K562 (cell line): ENCODE measurements around the gene SMARCA4. TPM values are rescaled to one million over a fixed set of nuclear protein-coding genes. Genes with fewer than 3 reads are reported as not detected.

Experiments used
- ATAC-seq: fragments of 200-7000 bp; cut with Tn5 transposase; 3 replicates; pipeline ENCODE4 v1.9.1; 2020; ENCODE audit warnings: moderate library complexity
- BruUV-seq: library from RNA; stranded (reverse); fragments of 400-500 nt; replicated peaks from 2 replicates; lab custom pipeline; 2021; lab: Mats Ljungman, UMichigan
- CTCF ChIA-PET: fragments of 300-600 bp; formaldehyde crosslinking; extraction: SDS; loops from one replicate; lab custom pipeline; 2021; ENCODE audit warnings: low intra/inter-chr PET ratio; lab: Yijun Ruan, JAX
- POLR2A ChIA-PET: fragments of 300-600, 350-650 bp; sonication (Branson Sonifier 250); formaldehyde crosslinking; extraction: SDS; loops from one replicate; lab custom pipeline; 2021; ENCODE audit warnings: antibody characterized with exemption, inconsistent platforms; lab: Yijun Ruan, JAX
- DNase-seq, 4 experiments: peaks; one replicate each; pipeline versions ENCODE4 v3.0.0 to v3.0.0-alpha.2; 2011 to 2018; ENCODE audit warnings: low spot score in 3 of 4, mixed read lengths in 3 of 4; ENCODE audit errors: extremely low read depth in 1 of 4
- FAIRE-seq: peaks from 2 replicates; lab custom pipeline; 2011; peaks lifted over from hg19 to GRCh38; lab: Jason Lieb, UNC
- H2AFZ ChIP-seq: 2 replicates; pipeline ENCODE4 v1.6.0; 2011; ENCODE audit warnings: low read depth, low read length, control low read depth, inconsistent platforms
- H3K27ac ChIP-seq: fragments of 200-600 bp; 3 replicates; pipeline ENCODE4 v1.8.0; 2011; ENCODE audit warnings: low read depth, mild to moderate bottlenecking, control low read depth, inconsistent platforms, low read length, moderate library complexity, mixed read lengths; ENCODE audit errors: extremely low read depth
- H3K27me3 ChIP-seq, 2 experiments: fragments of 300-600 bp in 1 of 2; 2 replicates in 1 of 2; 3 replicates in 1 of 2; pipeline versions ENCODE4 v1.6.0 to v1.8.0; 2011; ENCODE audit warnings: inconsistent platforms in 2 of 2, low read length in 2 of 2, mild to moderate bottlenecking in 1 of 2, mixed read lengths in 1 of 2, moderate library complexity in 1 of 2; ENCODE audit not compliant: control insufficient read depth in 2 of 2, insufficient read depth in 2 of 2
- H3K36me3 ChIP-seq: fragments of 300-600 bp; 3 replicates; pipeline ENCODE4 v1.8.0; 2011; ENCODE audit warnings: mild to moderate bottlenecking, low read length, inconsistent platforms; ENCODE audit not compliant: control insufficient read depth, insufficient read depth
- H3K4me1 ChIP-seq, 2 experiments: fragments of 200-600 bp in 1 of 2; replicated peaks in 1 of 2; 2 replicates in 1 of 2; 3 replicates in 1 of 2; pipeline versions ENCODE4 v1.5.1 to v1.8.0; 2011; ENCODE audit warnings: inconsistent platforms in 2 of 2, low read length in 2 of 2, mild to moderate bottlenecking in 1 of 2, mixed read lengths in 1 of 2, moderate library complexity in 1 of 2; ENCODE audit not compliant: control insufficient read depth in 2 of 2, insufficient read depth in 2 of 2
- H3K4me2 ChIP-seq: 2 replicates; pipeline ENCODE4 v1.6.1; 2011; ENCODE audit warnings: low read length, control low read depth, inconsistent platforms, mixed read lengths; ENCODE audit not compliant: insufficient read depth
- H3K4me3 ChIP-seq: fragments of 200-600 bp; sonication (generic), shearing (Covaris generic); 2 replicates; pipeline ENCODE4 v1.5.1; 2016; ENCODE audit warnings: control low read depth, inconsistent platforms
- H3K79me2 ChIP-seq: fragments of 200-600 bp; 3 replicates; pipeline ENCODE4 v1.8.0; 2011; ENCODE audit warnings: low read length, inconsistent platforms; ENCODE audit not compliant: control insufficient read depth, insufficient read depth
- H3K9ac ChIP-seq, 2 experiments: 2 replicates each; pipeline versions ENCODE4 v1.6.0 to v1.6.1; 2011; ENCODE audit warnings: low read depth in 2 of 2, low read length in 2 of 2, control low read depth in 1 of 2, inconsistent platforms in 1 of 2, mild to moderate bottlenecking in 1 of 2, mixed read lengths in 1 of 2; ENCODE audit not compliant: insufficient read depth in 1 of 2
- H3K9me1 ChIP-seq: one replicate; pipeline ENCODE4 v1.6.0; 2011; ENCODE audit warnings: inconsistent platforms, mild to moderate bottlenecking, low read length, moderate library complexity; ENCODE audit not compliant: control insufficient read depth, insufficient read depth
- H3K9me3 ChIP-seq: replicated peaks from 2 replicates; pipeline ENCODE4 v1.5.1; 2011; ENCODE audit warnings: low read depth, low read length, inconsistent platforms; ENCODE audit not compliant: control insufficient read depth, insufficient read depth
- H4K20me1 ChIP-seq: replicated peaks from 2 replicates; pipeline ENCODE4 v1.6.1; 2011; ENCODE audit warnings: low read length, inconsistent platforms, mixed read lengths; ENCODE audit not compliant: control insufficient read depth, insufficient read depth
- C11orf30 ChIP-seq: fragments of 450-650 bp; IDR thresholded peaks from 2 replicates; pipeline ENCODE4 v1.6.1; 2016; ENCODE audit warnings: low read depth, mild to moderate bottlenecking
- CAMTA2 ChIP-seq: fragments of 250-450 bp; sonication (Bioruptor Pico); conservative IDR thresholded peaks from 2 replicates; pipeline ENCODE4 v1.5.1; 2022
- DPF2 ChIP-seq: fragments of 450-650 bp; IDR thresholded peaks from 2 replicates; pipeline ENCODE4 v1.6.1; 2016
- ETS2 ChIP-seq: IDR thresholded peaks from 2 replicates; pipeline ENCODE4 v1.6.1; 2016; ENCODE audit warnings: borderline replicate concordance, missing genetic modification characterization, mild to moderate bottlenecking, moderate library complexity, missing compliant biosample characterization; ENCODE audit not compliant: poor library complexity, severe bottlenecking
- EWSR1 ChIP-seq: fragments of 450-650 bp; IDR thresholded peaks from 2 replicates; pipeline ENCODE4 v1.6.1; 2018; ENCODE audit warnings: borderline replicate concordance, mild to moderate bottlenecking, low read depth, moderate library complexity; ENCODE audit not compliant: partially characterized antibody
- HCFC1 ChIP-seq: IDR thresholded peaks from 2 replicates; pipeline ENCODE4 v1.6.1; 2012; ENCODE audit warnings: low read depth, low read length, improper control_type of control experiment
- HDAC8 ChIP-seq: fragments of 450-650 bp; IDR thresholded peaks from 2 replicates; pipeline ENCODE4 v1.6.1; 2016; ENCODE audit warnings: mild to moderate bottlenecking, missing genetic modification characterization, moderate library complexity, missing compliant biosample characterization
- HDGF ChIP-seq: fragments of 450-650 bp; IDR thresholded peaks from 2 replicates; pipeline ENCODE4 v1.6.1; 2016
- MTF1 ChIP-seq: fragments of 250-450 bp; sonication (Bioruptor Pico); IDR thresholded peaks from 2 replicates; pipeline ENCODE4 v1.9.0; 2021; ENCODE audit warnings: moderate library complexity, mild to moderate bottlenecking, inconsistent platforms, borderline replicate concordance
- NFE2 ChIP-seq: IDR thresholded peaks from 2 replicates; pipeline ENCODE4 v1.6.1; 2014; ENCODE audit warnings: antibody characterized with exemption, low read depth
- PBX2 ChIP-seq, 2 experiments: IDR thresholded peaks in 1 of 2; conservative IDR thresholded peaks in 1 of 2; 2 replicates each; pipeline ENCODE4 v1.6.1; 2016; ENCODE audit warnings: low read depth in 2 of 2, mild to moderate bottlenecking in 1 of 2, missing compliant biosample characterization in 1 of 2, missing genetic modification characterization in 1 of 2, moderate library complexity in 1 of 2
- XRCC4 ChIP-seq: IDR thresholded peaks from one replicate; pipeline ENCODE4 v1.6.1; 2011; ENCODE audit not compliant: insufficient read depth, insufficient read length; ENCODE audit errors: extremely low read depth
- YY1 ChIP-seq, 3 experiments: IDR thresholded peaks; 2 replicates each; pipeline ENCODE4 v1.6.1; 2011; ENCODE audit warnings: low read length in 2 of 3, mild to moderate bottlenecking in 2 of 3, moderate library complexity in 2 of 3, borderline replicate concordance in 1 of 3, control low read depth in 1 of 3, low read depth in 1 of 3; ENCODE audit not compliant: insufficient read depth in 3 of 3, insufficient replicate concordance in 2 of 3, control insufficient read depth in 1 of 3, insufficient read length in 1 of 3; ENCODE audit errors: extremely low read depth in 1 of 3
- ZBTB43 ChIP-seq: sonication (generic); formaldehyde crosslinking; IDR thresholded peaks from 2 replicates; pipeline ENCODE4 v1.8.0; 2023; ENCODE audit warnings: mild to moderate bottlenecking, missing genetic modification reagents
- ZFX ChIP-seq: sonication (generic); formaldehyde crosslinking; IDR thresholded peaks from 2 replicates; pipeline ENCODE4 v1.8.0; 2022; ENCODE audit warnings: mild to moderate bottlenecking, missing genetic modification reagents, moderate library complexity
- ZNF239 ChIP-seq: fragments of 250-450 bp; sonication (Bioruptor Pico); IDR thresholded peaks from 2 replicates; pipeline ENCODE4 v1.4.0; 2020; ENCODE audit warnings: mild to moderate bottlenecking
- ZNF436 ChIP-seq: fragments of 250-450, 450-650 bp; sonication (Bioruptor Pico); formaldehyde crosslinking; IDR thresholded peaks from 2 replicates; pipeline ENCODE4 v1.7.0; 2020; ENCODE audit warnings: mild to moderate bottlenecking
- WGBS: fragments of 100-300 bp; shearing (Covaris generic); methylation state at CpG from one replicate; pipeline ENCODE4 v1.1.6; 2016; ENCODE audit warnings: low coverage, mixed read lengths; ENCODE audit not compliant: insufficient coverage; ENCODE audit errors: missing lambda C conversion rate; 5-methylcytosine and 5-hydroxymethylcytosine counted together
- in situ Hi-C: fragments of 300-500 bp; cut with MboI; formaldehyde crosslinking; loops from 4 replicates; pipeline ENCODE4 v1.15.0; 2018; ENCODE audit warnings: inconsistent platforms, mixed read lengths
- intact Hi-C: fragments of 100-400 bp; cut with micrococcal nuclease; formaldehyde crosslinking; loops from 2 replicates; pipeline ENCODE4 v1.14.2; 2022
- polyA plus RNA-seq, 8 experiments: library from polyadenylated mRNA; depleted of rRNA in 4 of 8; stranded (reverse) in 5 of 8; unstranded in 3 of 8; fragments of >200 nt; fragmentation: Nextera tagmentation in 2 of 8; fragmentation: Illumina TruSeq in 1 of 8; extraction: Ambion mirVana in 2 of 8; extraction: Trizol in 1 of 8; gene quantifications; 2 replicates each; pipeline versions ENCODE4 v1.2.1 to v1.2.3, GENCODE V29; 2011 to 2014; ENCODE audit warnings: inconsistent platforms in 1 of 8, missing spikeins in 1 of 8
- total RNA-seq, 7 experiments: library from RNA; depleted of rRNA in 6 of 7; stranded (reverse); fragments of >200 nt in 6 of 7; fragmentation: Illumina TruSeq in 2 of 7; extraction: Trizol in 2 of 7; gene quantifications; 2 replicates each; pipeline versions ENCODE4 v1.2.1 to v1.2.3, GENCODE V29; 2011 to 2021; ENCODE audit warnings: low replicate concordance in 1 of 7

Gene SMARCA4
- total and polyA plus RNA-seq, 9 of the 15 experiments (the other 6 are each of a cell fraction or from before 2014, with no cell fraction given), result 19.3 to 207 (median 52.1) TPM

- Histone ChIP-seq H3K4me2 (no peak overlapping the region), H3K9ac (no peak overlapping the region), H3K79me2 (no peaks in the 10 kb centered on the region)
- in situ Hi-C loops, result no loop called here
- no peak for ATAC-seq
- TF ChIP-seq PBX2 (CRISPR knock-in tag; IDR thresholded peaks at IDR 0.05; ENCODE audit: low read depth) (no peak), PBX2 (tag; conservative IDR thresholded peaks at IDR 0.05; ENCODE audit: low read depth) (no peak), NFE2 (no peak), HDAC8 (tag) (no peak), ETS2 (tag) (no peak), C11orf30 (no peak), EWSR1 (no peak), ZBTB43 (CRISPR knock-in tag) (no peak), XRCC4 (no peak), DPF2 (no peak), ZFX (CRISPR knock-in tag) (no peak), YY1 (IDR thresholded peaks at IDR 0.05; ENCODE audit: borderline replicate concordance in 1 of 3, control insufficient read depth in 1 of 3, extremely low read depth in 1 of 3, insufficient read depth in 3 of 3, insufficient read length in 1 of 3, insufficient replicate concordance in 2 of 3, low read depth in 1 of 3, low read length in 2 of 3) (no peak), HDGF (no peak), CAMTA2 (no peak), ZNF239 (CRISPR knock-in tag) (no peak), ZNF436 (CRISPR knock-in tag) (no peak), MTF1 (CRISPR knock-in tag) (no peak), HCFC1 (no peak)
- TF ChIP-seq, all 486 proteins: peak for 0
- Histone ChIP-seq H3K4me3 (no peak overlapping the region), H3K9me3 (no peaks in the 10 kb centered on the region), H3K9me1 (no peaks in the 10 kb centered on the region), H3K27ac (no peak overlapping the region), H3K36me3 (peaks cover 89% of the 10 kb centered on the region; the same call in 2 of the 3 replicates), H3K27me3 (no peaks in the 10 kb centered on the region), H3K4me1 (no peaks in the 10 kb centered on the region), H2AFZ (no peak overlapping the region), H4K20me1 (no peaks in the 10 kb centered on the region)
- CTCF ChIA-PET, result no interaction called here
- DNase-seq (no peak), FAIRE-seq (no peak)
- intact Hi-C loops, result no loop called here
- POLR2A ChIA-PET, result interaction anchor here (0.6 kb wide), 1 partner anchor 102 kb away, joined by 3 read pairs; no protein-coding TSS in a partner anchor
- no TSS peak for BruUV-seq
- WGBS, result 90% methylated on average over 3 of the region's 5 CpGs
These were observed 46.6 kb downstream of the SMARCA4 start for GRCh38 chr19:11007385-11007784.
